GM18909 (cell line): ENCODE data around the gene VWA7.
"Not testable (repeated sequence)": the region's sequence is repeated elsewhere in the genome, so short reads cannot be mapped to it uniquely, and the experiment has no call there.

Experiments
- ATAC-seq: cut with Tn5 transposase; IDR thresholded peaks from one replicate; pipeline ENCODE4 v1.9.1; 2021; ENCODE audit warnings: mild to moderate bottlenecking; ENCODE audit not compliant: unreplicated experiment, poor library complexity

VWA7 gene

DNA sequence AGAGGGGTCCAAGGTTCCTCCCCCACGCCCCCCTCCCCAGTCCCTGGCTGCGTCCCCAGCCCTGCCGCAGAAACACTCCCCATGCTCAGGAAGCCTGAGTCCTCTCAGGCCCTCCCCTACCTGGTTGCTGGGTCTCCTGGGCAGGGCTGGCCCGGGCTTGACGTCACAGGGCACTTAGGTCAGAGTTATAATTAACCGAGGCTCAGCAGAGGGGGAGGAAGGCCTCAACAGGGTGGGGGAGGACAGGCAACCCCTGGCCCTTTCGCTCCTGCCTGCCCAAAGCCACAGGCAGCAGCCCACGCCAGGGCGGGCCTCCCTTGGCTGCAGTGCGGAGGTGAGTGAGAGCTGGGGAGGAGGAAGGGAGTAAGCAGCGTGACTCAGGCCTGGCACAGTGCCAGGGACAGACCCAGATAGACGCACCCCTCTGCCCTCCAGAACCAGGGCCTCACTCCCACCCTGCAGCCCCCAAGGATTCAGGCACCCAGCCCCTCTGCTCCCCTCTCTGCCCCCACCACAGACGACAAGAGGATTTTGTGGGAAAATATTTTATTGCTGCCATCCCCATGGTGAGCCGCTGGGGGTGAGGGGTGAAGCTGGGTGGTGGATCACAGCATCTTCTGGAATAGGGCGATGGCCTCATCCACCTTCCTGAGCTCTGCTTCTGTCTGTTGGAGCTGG, at the start of gene VWA7:
Gene VWA7, minus strand, starts transcription at position 340 of the 678 bp plus-strand sequence. CDS start 549 bp downstream, outside the sequence.
- ATAC-seq = peak; percentile 74

DNA sequence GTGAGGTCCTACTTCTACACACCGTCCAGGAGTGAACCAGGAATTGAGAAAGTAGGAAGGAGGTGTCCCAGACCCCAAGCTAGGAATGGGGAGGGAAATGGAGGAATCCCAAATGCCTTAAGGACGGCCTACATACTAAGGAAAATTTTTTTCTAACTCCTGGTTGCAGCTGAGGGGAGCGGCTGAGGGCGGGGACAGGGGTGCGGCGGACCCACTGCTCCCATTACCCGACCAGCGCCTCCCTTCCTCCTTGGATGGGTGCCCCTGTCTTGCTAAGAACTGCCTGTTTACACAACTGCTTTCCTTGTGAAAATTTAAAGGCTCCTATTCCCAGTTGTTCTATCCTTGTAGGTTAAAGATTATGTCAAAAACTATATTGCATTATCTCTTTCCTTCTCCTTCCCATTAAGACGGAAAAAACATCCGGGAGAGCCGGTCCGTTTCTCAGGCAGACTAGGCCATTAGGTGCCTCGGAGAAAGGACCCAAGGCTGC, 49.7 kb upstream of the VWA7 start:
- ATAC-seq = peak; percentile 21

GRCh38 chr6:31825553-31825952, 48.4 kb upstream of the VWA7 start:
- ATAC-seq = no peak

DNA sequence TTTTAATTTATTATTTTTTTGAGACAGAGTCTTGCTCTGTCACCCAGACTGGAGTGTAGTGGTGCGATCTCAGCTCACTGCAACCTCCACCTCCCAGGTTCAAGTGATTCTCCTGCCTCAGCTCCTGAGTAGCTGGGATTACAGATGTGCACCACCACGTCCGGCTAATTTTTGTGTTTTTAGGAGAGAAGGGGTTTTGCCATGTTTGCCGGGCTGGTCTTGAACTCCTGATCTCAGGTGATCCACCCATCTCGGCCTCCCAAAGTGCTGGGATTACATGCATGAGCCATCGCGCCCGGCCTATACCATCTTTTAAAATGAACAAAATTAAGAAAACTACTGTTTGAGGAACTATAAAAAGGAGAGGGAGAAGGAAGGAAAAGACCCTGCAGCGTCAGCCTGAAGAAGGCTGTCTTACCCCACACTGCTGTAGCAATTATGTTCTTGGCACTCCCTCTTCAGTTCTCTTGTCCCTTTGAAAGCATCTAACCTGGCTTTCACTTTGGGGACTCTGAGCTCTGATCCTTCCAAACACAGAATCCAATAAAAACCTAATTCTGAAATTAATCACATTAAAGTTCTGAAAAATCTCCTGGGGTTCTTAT, 46.6 kb upstream of the VWA7 start:
- not testable (repeated sequence) for ATAC-seq

GRCh38 chr6:31822036-31822821, 45.1 kb upstream of the VWA7 start:
- ATAC-seq = peak; percentile 33

DNA sequence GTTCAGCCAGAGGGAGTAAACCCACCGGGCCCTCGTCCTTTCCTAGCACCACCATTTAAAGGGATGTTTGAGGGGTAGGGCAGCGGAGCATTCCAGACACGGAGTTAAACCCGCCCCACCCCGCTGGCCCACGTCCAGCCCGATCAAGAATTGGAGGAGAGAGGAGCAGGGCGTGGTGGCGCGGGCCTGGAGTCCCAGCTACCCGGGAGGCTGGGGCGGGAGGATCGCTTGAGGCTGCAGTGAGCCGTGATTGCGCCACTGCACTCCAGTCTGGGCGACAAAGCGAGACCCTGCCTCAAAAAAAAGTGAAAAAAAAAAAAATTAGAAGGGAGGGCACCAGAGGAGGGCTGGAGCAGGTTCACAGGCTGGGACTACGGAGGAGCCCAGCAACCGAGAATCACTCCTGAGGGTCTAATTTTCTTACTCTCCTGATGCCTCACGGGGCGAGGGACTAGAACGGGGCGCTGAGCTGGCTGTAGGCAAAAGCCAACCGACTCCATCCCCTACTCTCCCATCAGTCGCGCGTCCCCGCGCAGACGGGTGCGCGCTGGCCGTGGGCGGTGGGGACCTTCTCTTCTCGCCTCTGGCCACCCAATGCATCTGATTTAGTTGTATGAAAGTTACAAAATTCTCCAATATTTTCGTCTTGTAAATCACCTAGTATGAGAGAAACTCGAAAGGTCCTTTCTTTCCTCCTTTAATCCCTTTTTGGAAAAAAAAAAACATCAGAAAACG, 44.3 kb upstream of the VWA7 start:
- peak; percentile 48 for ATAC-seq

GRCh38 chr6:31820399-31820798, 43.3 kb upstream of the VWA7 start:
- ATAC-seq = not testable (repeated sequence)

DNA sequence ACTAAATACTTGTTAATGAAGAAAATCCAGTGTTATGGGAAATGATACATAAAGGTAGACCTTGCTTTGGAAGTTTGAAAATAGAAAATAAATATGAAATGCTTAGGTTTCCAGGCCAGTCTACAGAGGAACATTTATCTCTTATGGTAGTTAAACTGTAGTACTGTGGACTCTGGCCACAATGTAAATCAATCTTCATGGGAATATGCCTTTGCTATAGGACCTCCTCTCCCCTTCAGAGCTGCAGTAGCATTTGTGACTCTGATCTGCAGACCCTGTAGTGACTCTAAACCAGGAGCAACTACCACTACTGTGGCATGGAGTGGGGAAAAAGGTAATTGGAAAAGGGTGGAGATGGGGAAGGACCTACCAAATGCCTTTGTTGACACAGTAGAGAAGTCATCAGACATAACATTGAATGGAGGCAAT, 42.8 kb upstream of the VWA7 start:
- ATAC-seq = no peak

DNA sequence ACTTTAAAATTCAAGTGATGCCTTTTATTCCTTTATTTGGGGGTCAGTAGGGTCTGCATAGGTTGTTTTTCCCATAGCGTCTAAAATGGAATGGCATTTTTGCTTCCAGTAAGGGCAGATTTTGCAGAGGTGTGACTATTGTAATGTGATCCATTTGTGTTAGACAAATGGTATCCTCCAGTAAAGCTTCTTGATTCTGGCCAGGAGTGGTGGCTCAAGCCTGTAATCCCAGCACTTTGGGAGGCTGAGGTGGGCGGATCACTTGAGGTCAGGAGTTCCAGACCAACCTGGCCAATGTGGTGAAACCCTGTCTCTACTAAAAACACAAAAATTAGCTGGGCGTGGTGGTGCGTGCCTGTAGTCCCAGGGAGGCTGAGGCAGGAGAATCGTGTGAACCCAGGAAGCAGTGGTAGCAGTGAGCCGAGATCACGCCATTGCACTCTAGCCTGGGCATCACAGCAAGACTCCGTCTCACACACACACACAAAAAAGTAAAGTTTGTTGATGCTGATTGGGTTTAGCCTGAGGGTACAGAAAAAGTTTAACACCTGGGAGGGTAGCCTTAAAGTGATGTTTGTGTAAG, 40.9 kb upstream of the VWA7 start:
- ATAC-seq = not testable (repeated sequence)

DNA sequence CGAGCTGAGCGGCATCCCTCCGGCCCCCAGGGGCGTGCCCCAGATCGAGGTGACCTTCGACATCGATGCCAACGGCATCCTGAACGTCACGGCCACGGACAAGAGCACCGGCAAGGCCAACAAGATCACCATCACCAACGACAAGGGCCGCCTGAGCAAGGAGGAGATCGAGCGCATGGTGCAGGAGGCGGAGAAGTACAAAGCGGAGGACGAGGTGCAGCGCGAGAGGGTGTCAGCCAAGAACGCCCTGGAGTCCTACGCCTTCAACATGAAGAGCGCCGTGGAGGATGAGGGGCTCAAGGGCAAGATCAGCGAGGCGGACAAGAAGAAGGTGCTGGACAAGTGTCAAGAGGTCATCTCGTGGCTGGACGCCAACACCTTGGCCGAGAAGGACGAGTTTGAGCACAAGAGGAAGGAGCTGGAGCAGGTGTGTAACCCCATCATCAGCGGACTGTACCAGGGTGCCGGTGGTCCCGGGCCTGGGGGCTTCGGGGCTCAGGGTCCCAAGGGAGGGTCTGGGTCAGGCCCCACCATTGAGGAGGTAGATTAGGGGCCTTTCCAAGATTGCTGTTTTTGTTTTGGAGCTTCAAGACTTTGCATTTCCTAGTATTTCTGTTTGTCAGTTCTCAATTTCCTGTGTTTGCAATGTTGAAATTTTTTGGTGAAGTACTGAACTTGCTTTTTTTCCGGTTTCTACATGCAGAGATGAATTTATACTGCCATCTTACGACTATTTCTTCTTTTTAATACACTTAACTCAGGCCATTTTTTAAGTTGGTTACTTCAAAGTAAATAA, 40.2 kb upstream of the VWA7 start:
- not testable (repeated sequence) for ATAC-seq

- ATAC-seq = peak; percentile 47
Measured at GRCh38 chr6:31815025-31815838, 38.1 kb upstream of the VWA7 start, which contains the start of the genes HSPA1A and HSPA1L. Gene HSPA1A, plus strand, starts transcription at chr6:31815543. Its CDS starts 214 bp downstream, at chr6:31815757. Gene HSPA1L, minus strand, starts transcription at chr6:31815283. Its CDS starts 3,311 bp downstream, at chr6:31811972.

DNA sequence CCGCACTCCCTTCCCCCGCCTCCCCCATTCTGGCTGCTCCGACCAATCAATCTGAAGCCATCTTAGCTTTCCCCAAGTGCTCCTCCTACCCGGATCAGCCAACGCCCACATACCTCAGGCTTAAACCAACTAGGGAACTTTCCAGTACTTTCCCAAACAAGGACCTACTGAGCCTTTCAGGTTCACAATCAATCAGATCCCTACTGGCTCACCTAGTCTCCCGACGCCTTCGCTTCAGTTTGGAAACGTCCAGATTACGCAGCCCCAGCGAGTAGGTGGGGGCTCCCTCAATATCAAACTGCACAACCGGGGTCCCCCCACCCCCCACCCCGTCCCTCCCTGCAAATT, 37.5 kb upstream of the VWA7 start:
- ATAC-seq = no peak

GRCh38 chr6:31813465-31813849, 36.3 kb upstream of the VWA7 start:
- ATAC-seq = no peak

DNA sequence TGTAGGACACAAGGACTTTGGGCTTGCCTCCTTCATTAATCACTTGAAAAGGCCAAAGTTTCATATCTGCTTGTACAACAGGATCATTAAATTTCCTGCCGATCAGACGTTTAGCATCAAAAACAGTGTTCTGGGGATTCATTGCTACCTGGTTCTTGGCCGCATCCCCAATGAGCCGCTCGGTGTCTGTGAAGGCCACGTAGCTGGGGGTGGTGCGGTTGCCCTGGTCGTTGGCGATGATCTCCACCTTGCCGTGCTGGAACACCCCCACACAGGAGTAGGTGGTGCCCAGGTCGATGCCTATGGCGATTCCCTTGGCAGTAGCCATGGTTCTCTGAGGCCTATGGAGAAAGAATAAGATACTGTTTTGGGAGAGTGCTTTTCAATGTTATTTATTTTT, 34.5 kb upstream of the VWA7 start:
- ATAC-seq = no peak

DNA sequence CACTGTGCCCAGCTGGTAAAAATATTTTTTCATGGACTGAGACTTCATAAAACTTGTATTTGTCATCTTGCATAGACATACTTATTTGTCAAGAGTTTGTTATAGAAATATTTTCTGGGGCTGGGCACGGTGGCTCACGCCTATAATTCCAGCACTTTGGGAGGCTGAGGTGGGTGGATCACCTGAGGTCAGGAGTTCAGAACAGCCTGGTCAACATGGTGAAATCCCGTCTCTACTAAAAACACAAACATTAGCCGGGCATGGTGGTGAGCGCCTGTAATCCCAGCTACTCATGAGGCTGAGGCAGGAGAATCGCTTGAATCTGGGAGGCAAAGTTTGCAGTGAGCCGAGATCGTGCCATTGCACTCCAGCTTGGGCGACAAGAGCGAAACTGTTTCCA, 31.5 kb upstream of the VWA7 start:
- ATAC-seq = not testable (repeated sequence)

- ATAC-seq = peak; percentile 90
Measured at GRCh38 chr6:31806470-31807272, 29.5 kb upstream of the VWA7 start, which contains the start of gene LSM2. Gene LSM2, minus strand, starts transcription at chr6:31806966. Its CDS starts 209 bp downstream, at chr6:31806757.

GRCh38 chr6:31805939-31806469, 28.9 kb upstream of the VWA7 start:
- ATAC-seq = no peak
